ENCODE measurements around the gene DLK2. TPM values are rescaled to one million over a fixed set of nuclear protein-coding genes. Genes with fewer than 3 reads are reported as not detected.

DLK2 gene
- total and polyA plus RNA-seq, 2 of the 13 experiments (the other 11 are each of a cell fraction or from before 2014, with no cell fraction given) = 1.2 to 3.8 TPM

GRCh38 chr6:43488667-43489276, 33.4 kb upstream of the DLK2 start (continued):
- TF ChIP-seq CERS6 (CRISPR knock-in tag; IDR thresholded peaks at IDR 0.05) = no peak
- no peak for TF ChIP-seq ZNF850 (CRISPR knock-in tag; conservative IDR thresholded peaks at IDR 0.05)
- no peak for TF ChIP-seq PCBP2 (optimal IDR thresholded peaks at IDR 0.05; ENCODE audit: low read depth, low read length, poor library complexity, severe bottlenecking)
- TF ChIP-seq CBX2 (IDR thresholded peaks at IDR 0.05; ENCODE audit: low read depth, low read length) = no peak
- no peak for TF ChIP-seq CBX2 (CRISPR knock-in tag; IDR thresholded peaks at IDR 0.05; ENCODE audit: low read depth)
- TF ChIP-seq PTBP1 (IDR thresholded peaks at IDR 0.05; ENCODE audit: low read depth, low read length, poor library complexity, severe bottlenecking) = no peak
- TF ChIP-seq HES4 (CRISPR knock-in tag; IDR thresholded peaks at IDR 0.05; ENCODE audit: borderline replicate concordance) = no peak
- TF ChIP-seq ARHGAP35 (CRISPR knock-in tag; IDR thresholded peaks at IDR 0.05; ENCODE audit: borderline replicate concordance) = no peak
- no peak for TF ChIP-seq ZBTB10 (CRISPR knock-in tag; IDR thresholded peaks at IDR 0.05; ENCODE audit: borderline replicate concordance)
- peak; percentile 38; the same call in 1 of the 2 replicates for TF ChIP-seq ZNF609 (CRISPR knock-in tag; IDR thresholded peaks at IDR 0.05; ENCODE audit: borderline replicate concordance)
- no peak for TF ChIP-seq ZNF512 (CRISPR knock-in tag; IDR thresholded peaks at IDR 0.05)
- TF ChIP-seq RORA (CRISPR knock-in tag; IDR thresholded peaks at IDR 0.05) = no peak
- peak; percentile 62; the same call in 1 of the 2 replicates for TF ChIP-seq ZBED4 (CRISPR knock-in tag; IDR thresholded peaks at IDR 0.05; ENCODE audit: borderline replicate concordance)
- TF ChIP-seq JUN (CRISPR knock-in tag; IDR thresholded peaks at IDR 0.05) = no peak
